Large intestine (tissue), 3 donors: ENCODE data around the gene NUPR2. TPM values are rescaled to one million over a fixed set of nuclear protein-coding genes. Genes with fewer than 3 reads are reported as not detected.
A peak's percentile ranks its signal among the peaks of the same experiment; 100 is the strongest.
"Not testable (repeated sequence)": the region's sequence is repeated elsewhere in the genome, so short reads cannot be mapped to it uniquely, and the experiment has no call there.

Source experiments
- DNase-seq, 2 donors: peaks; one replicate each; pipeline versions ENCODE4 v3.0.0 to v3.0.0-alpha.2; 2013
- H3K27ac ChIP-seq: one replicate; pipeline ENCODE4 v1.5.1; 2013; ENCODE audit warnings: low read length
- H3K27me3 ChIP-seq: 2 replicates; pipeline ENCODE4 v1.6.1; 2013; ENCODE audit warnings: low read length; ENCODE audit not compliant: control insufficient read depth, insufficient read depth
- H3K36me3 ChIP-seq: 2 replicates; pipeline ENCODE4 v1.6.1; 2013; ENCODE audit warnings: low read length; ENCODE audit not compliant: control insufficient read depth, insufficient read depth
- H3K4me1 ChIP-seq: one replicate; pipeline ENCODE4 v1.6.1; 2013; ENCODE audit warnings: low read length; ENCODE audit not compliant: control insufficient read depth, insufficient read depth
- H3K4me3 ChIP-seq: one replicate; pipeline ENCODE4 v1.5.1; 2013; ENCODE audit warnings: low read length
- H3K9me3 ChIP-seq: one replicate; pipeline ENCODE4 v1.6.1; 2013; ENCODE audit warnings: mild to moderate bottlenecking, low read depth, low read length, moderate library complexity; ENCODE audit not compliant: control insufficient read depth
- WGBS: methylation state at CpG from one replicate; pipeline ENCODE4 v1.1.5; 2013; ENCODE audit warnings: low lambda C conversion rate; ENCODE audit not compliant: insufficient coverage; 5-methylcytosine and 5-hydroxymethylcytosine counted together
- polyA plus RNA-seq: library from polyadenylated mRNA; unstranded; fragments of 120-200 nt; gene quantifications from one replicate; pipeline ENCODE4 v1.2.1, GENCODE V29; 2013

NUPR2 gene
- polyA plus RNA-seq, 1 donor = 1.4 TPM

DNA sequence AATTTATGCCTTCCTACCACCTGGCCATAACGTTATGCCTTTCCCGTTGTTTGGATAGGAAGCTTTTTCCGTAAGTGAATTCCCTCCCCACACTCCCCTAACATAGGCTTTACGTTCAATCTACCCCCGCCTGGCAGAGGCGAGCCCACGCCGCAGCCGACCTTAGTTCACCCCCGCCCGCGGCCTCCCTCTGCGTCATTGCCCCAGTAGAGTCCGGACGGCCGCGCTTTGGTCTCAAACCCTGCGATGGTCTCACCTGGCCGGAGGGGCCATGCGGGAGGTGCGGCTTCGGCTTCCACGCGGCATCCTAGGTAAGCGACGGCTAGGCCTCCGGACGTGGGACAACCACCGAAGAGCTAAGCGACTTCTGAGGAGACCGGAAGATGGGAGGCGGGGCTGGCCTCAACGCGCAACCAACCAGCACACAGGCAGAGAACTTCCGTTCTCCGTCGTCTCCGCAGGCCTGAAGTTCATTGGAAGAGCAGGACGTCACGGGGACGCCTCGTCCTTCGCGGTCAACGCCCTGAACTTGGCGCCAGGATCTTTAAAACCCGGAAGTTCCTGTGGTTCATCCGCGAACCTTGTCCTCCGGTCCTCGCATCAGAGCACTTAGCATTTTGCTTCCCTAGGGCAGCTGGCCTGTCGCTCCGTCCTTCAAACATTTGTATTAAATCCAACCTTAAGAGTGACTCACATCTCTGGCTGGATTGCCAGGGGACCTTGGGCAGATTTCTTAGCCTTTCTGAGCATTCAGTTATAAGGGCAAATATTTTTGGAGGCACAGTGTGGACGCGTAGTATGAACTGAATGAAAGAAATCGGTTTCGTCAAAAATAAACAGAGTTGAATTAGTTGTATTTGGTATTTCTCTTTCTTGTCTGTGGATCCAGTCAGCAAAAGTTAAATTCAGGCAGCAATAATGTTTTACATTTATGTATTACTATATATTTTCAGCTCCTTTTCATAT, 9.8 kb downstream of the NUPR2 start, which contains the start of gene CHCHD2:
Gene CHCHD2 (minus strand): TSS at position 369 of the 966 bp plus-strand sequence. CDS start 63 bp downstream, at position 306.
- DNase-seq = peak; percentile 99
- WGBS = no CpG with 5 or more reads among the region's 57 CpGs
- Histone ChIP-seq H3K9me3 (no peaks in the 10 kb centered on the region), H3K27ac (peak within 1 kb of the TSS; percentile 85), H3K27me3 (no peaks in the 10 kb centered on the region), H3K4me3 (peak within 1 kb of the TSS; percentile 76), H3K4me1 (peaks cover 6% of the 10 kb centered on the region), H3K36me3 (peaks cover 29% of the 10 kb centered on the region)

DNA sequence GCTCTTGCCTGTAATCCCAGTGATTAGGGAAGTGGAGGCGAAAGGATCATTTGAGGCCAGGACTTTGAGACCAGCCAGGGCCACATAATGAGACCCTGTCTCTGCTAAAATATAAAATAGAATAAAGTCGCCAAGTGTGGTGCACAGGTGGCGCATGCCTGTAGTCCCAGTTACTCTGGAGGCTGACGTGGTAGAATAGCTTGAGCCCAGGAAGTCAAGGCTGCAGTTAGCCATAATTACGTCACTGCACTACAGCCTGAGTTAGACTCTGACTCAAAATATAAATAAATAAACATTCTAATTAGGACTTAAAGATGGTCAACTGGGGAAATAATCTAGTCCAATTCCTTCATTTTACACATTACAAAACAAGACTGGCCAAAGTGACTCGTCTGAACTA, 10.7 kb downstream of the NUPR2 start:
- peak; percentile 43 to 77 for DNase-seq
- peak overlapping the region; percentile 85 for H3K27ac ChIP-seq
- peaks cover 38% of the 10 kb centered on the region for H3K36me3 ChIP-seq
- no peaks in the 10 kb centered on the region for H3K9me3 ChIP-seq
- WGBS = 0% methylated on average over 1 of the region's 6 CpGs
- H3K4me1 ChIP-seq = peaks cover 6% of the 10 kb centered on the region
- peak overlapping the region; percentile 76 for H3K4me3 ChIP-seq
- no peaks in the 10 kb centered on the region for H3K27me3 ChIP-seq

GRCh38 chr7:56104138-56104537, 12.1 kb downstream of the NUPR2 start:
- peaks cover 48% of the 10 kb centered on the region for H3K36me3 ChIP-seq
- not testable (repeated sequence) for DNase-seq, H3K4me1 ChIP-seq, H3K9me3 ChIP-seq, H3K27me3 ChIP-seq, H3K27ac ChIP-seq, H3K4me3 ChIP-seq
- no CpG with 5 or more reads among the region's 9 CpGs for WGBS

GRCh38 chr7:56099653-56100052, 16.6 kb downstream of the NUPR2 start:
- Histone ChIP-seq H3K36me3 (peaks cover 48% of the 10 kb centered on the region), H3K4me3 (no peak overlapping the region), H3K27ac (no peak overlapping the region), H3K9me3 (no peaks in the 10 kb centered on the region), H3K27me3 (no peaks in the 10 kb centered on the region), H3K4me1 (no peaks in the 10 kb centered on the region)
- WGBS = 100% methylated on average over 1 of the region's 3 CpGs
- DNase-seq = no peak

- 100% methylated on average over 1 of the region's 8 CpGs for WGBS
- H3K27me3 ChIP-seq = not testable (repeated sequence)
- H3K36me3 ChIP-seq = peaks cover 39% of the 10 kb centered on the region
These were observed 17.8 kb downstream of the NUPR2 start for GRCh38 chr7:56098187-56099008.

GRCh38 chr7:56097700-56098099, 18.5 kb downstream of the NUPR2 start:
- WGBS = no CpG with 5 or more reads among the region's 5 CpGs
- H3K27me3 ChIP-seq = no peaks in the 10 kb centered on the region
- no peak for DNase-seq
- H3K4me3 ChIP-seq = no peak overlapping the region
- H3K9me3 ChIP-seq = no peaks in the 10 kb centered on the region
- H3K4me1 ChIP-seq = no peaks in the 10 kb centered on the region
- no peak overlapping the region for H3K27ac ChIP-seq
- peaks cover 32% of the 10 kb centered on the region for H3K36me3 ChIP-seq

More at GRCh38 chr7:56098187-56099008, 17.8 kb downstream of the NUPR2 start:
- H3K4me1 ChIP-seq, DNase-seq, H3K4me3 ChIP-seq, H3K9me3 ChIP-seq, H3K27ac ChIP-seq: not testable (repeated sequence)

GRCh38 chr7:56092789-56093531, 23.3 kb downstream of the NUPR2 start, which contains the start of gene PHKG1:
Gene PHKG1 (minus strand): TSS chr7:56092952. CDS start chr7:56088941, 4,011 bp downstream.
- peaks cover 5% of the 10 kb centered on the region for H3K36me3 ChIP-seq
- no peak within 1 kb of the TSS for H3K4me3 ChIP-seq
- no peaks in the 10 kb centered on the region for H3K4me1 ChIP-seq
- no peak within 1 kb of the TSS for H3K27ac ChIP-seq
- no peaks in the 10 kb centered on the region for H3K9me3 ChIP-seq
- H3K27me3 ChIP-seq = no peaks in the 10 kb centered on the region
- peak in 1 of 2 donors; percentile 31 for DNase-seq
- no CpG with 5 or more reads among the region's 19 CpGs for WGBS

- DNase-seq, H3K9me3 ChIP-seq, H3K4me1 ChIP-seq, H3K27ac ChIP-seq, H3K27me3 ChIP-seq, H3K36me3 ChIP-seq, H3K4me3 ChIP-seq: not testable (repeated sequence)
- no CpG with 5 or more reads among the region's 6 CpGs for WGBS
These were observed 23.8 kb downstream of the NUPR2 start for GRCh38 chr7:56092388-56092787.

- no CpG with 5 or more reads among the region's 3 CpGs for WGBS
- Histone ChIP-seq H3K36me3 (peaks cover 11% of the 10 kb centered on the region), H3K27ac (no peak overlapping the region), H3K27me3 (no peaks in the 10 kb centered on the region), H3K4me3 (no peak overlapping the region), H3K4me1 (no peaks in the 10 kb centered on the region), H3K9me3 (no peaks in the 10 kb centered on the region)
- no peak for DNase-seq
These were observed 24.6 kb downstream of the NUPR2 start for GRCh38 chr7:56091591-56091990.

GRCh38 chr7:56087445-56087844, 28.8 kb downstream of the NUPR2 start:
- no peaks in the 10 kb centered on the region for H3K27me3 ChIP-seq
- no peaks in the 10 kb centered on the region for H3K9me3 ChIP-seq
- no CpG with 5 or more reads among the region's 16 CpGs for WGBS
- H3K4me3 ChIP-seq = no peak overlapping the region
- H3K36me3 ChIP-seq = peaks cover 21% of the 10 kb centered on the region
- no peaks in the 10 kb centered on the region for H3K4me1 ChIP-seq
- H3K27ac ChIP-seq = no peak overlapping the region
- DNase-seq = no peak
